Adrenal gland (tissue), 12 donors: ENCODE results near the gene AMMECR1. TPM values are rescaled to one million over a fixed set of nuclear protein-coding genes. Genes with fewer than 3 reads are reported as not detected.

Experiments used
- DNase-seq, 7 donors: peaks; one replicate each; pipeline ENCODE4 v3.0.0-alpha.2; 2019 to 2020
- H3K27ac ChIP-seq, 5 donors: fragments of 200-600 bp; sonication (generic) in 4 of 5; 1 replicate in 3 of 5; 2 replicates in 2 of 5; pipeline versions ENCODE4 v1.5.1 to v1.8.0; 2016 to 2020; ENCODE audit warnings: mild to moderate bottlenecking in 1 of 5
- H3K27me3 ChIP-seq: fragments of 200-600 bp; 2 replicates; pipeline ENCODE4 v1.8.0; 2021
- H3K36me3 ChIP-seq, 2 donors: fragments of 200-600 bp; replicated peaks in 1 of 2; 1 replicate in 1 of 2; 2 replicates in 1 of 2; pipeline versions ENCODE4 v1.5.1 to v1.8.0; 2018 to 2022
- H3K4me1 ChIP-seq, 2 donors: fragments of 200-600 bp; replicated peaks in 1 of 2; 1 replicate in 1 of 2; 2 replicates in 1 of 2; pipeline versions ENCODE4 v1.5.1 to v1.8.0; 2018 to 2021
- H3K4me3 ChIP-seq, 4 donors: fragments of 200-600 bp; sonication (generic) in 3 of 4; one replicate each; pipeline ENCODE4 v1.5.1; 2016 to 2018
- H3K9me3 ChIP-seq, 3 donors: fragments of 200-600 bp; sonication (generic) in 1 of 3; replicated peaks in 1 of 3; 1 replicate in 2 of 3; 2 replicates in 1 of 3; pipeline versions ENCODE4 v1.5.1 to v1.8.0; 2016 to 2021
- CTCF ChIP-seq, 6 experiments: fragments of 450-650 bp in 4 of 6; fragments of 200-600 bp in 2 of 6; sonication (generic) in 1 of 6; IDR thresholded peaks; 1 replicate in 5 of 6; 2 replicates in 1 of 6; pipeline versions ENCODE4 v1.5.1 to v1.8.0; 2016 to 2021; ENCODE audit warnings: antibody characterized with exemption in 6 of 6, mild to moderate bottlenecking in 2 of 6, moderate library complexity in 1 of 6
- POLR2A ChIP-seq, 2 donors: fragments of 450-650 bp; IDR thresholded peaks; one replicate each; pipeline ENCODE4 v1.6.1; 2017; ENCODE audit warnings: antibody characterized with exemption in 2 of 2, mild to moderate bottlenecking in 2 of 2, moderate library complexity in 1 of 2
- WGBS, 4 donors: extraction: QIAGEN DNeasy Blood & Tissue Kit in 2 of 4; methylation state at CpG; one replicate each; pipeline versions ENCODE4 v1.1.5 to v1.1.7; 2013 to 2017; 5-methylcytosine and 5-hydroxymethylcytosine counted together
- intact Hi-C, 2 donors: fragments of 100-400 bp; cut with DNase I; formaldehyde crosslinking; loops; one replicate each; pipeline versions ENCODE4 v1.14.1 to v1.15.0; 2022 to 2023
- polyA plus RNA-seq, 3 donors: library from polyadenylated mRNA; stranded (reverse); fragments of 200-250 nt in 2 of 3; fragments of 350-450 nt in 1 of 3; fragmentation: Illumina TruSeq in 1 of 3; extraction: RNeasy Lipid Tissue Mini Kit (QIAGEN cat#74804) in 1 of 3; gene quantifications; one replicate each; pipeline ENCODE4 v1.2.3, GENCODE V29; 2013 to 2014
- total RNA-seq, 9 donors: library from RNA; depleted of rRNA in 4 of 9; stranded (reverse); fragments of >200 nt in 4 of 9; fragments of 120-200 nt in 1 of 9; fragmentation: NEBNext Ultra II Directional in 1 of 9; extraction: Animal tissue kit (Norgen Biotek cat#: 25700) in 1 of 9; gene quantifications; one replicate each; pipeline versions ENCODE4 v1.1.0 to v1.2.4, GENCODE V29; 2013 to 2023
- donor health status: healthy with polysubstance abuse.
- donor health status: Bipolar disorder and iron deficiency.
- donor health status: DM: yes; HTN: yes; CAD: no.
- donor health status: DM: no; HTN: no; CAD: no.
- donor health status: DM: no; HTN: no; CAD: no.
- donor health status: DM: yes; HTN: yes; CAD: no.

AMMECR1 gene
- total and polyA plus RNA-seq, 12 donors, result 2.6 to 20.1 (median 7.8) TPM

- Histone ChIP-seq H3K27ac (no peak overlapping the region), H3K4me1 (peaks cover 3 to 4% of the 10 kb centered on the region in 2 donors), H3K4me3 (no peak overlapping the region), H3K9me3 (no peaks in the 10 kb centered on the region), H3K36me3 (no peaks in the 10 kb centered on the region), H3K27me3 (no peaks in the 10 kb centered on the region)
- WGBS, 4 donors, result 75 to 94% (median 79%) methylated on average over 3 to 5 of the region's 5 CpGs
- TF ChIP-seq POLR2A (IDR thresholded peaks at IDR 0.05) (no peak), CTCF (IDR thresholded peaks at IDR 0.05) (no peak)
- no peak for DNase-seq
- intact Hi-C loops, result no loop called here
Observed at GRCh38 chrX:110178179-110178865, 139.6 kb downstream of the AMMECR1 start.

GRCh38 chrX:110175696-110176095 lies 142.2 kb downstream of the AMMECR1 start:
- 62 to 98% (median 88%) methylated on average over 3 of the region's 3 CpGs; no CpG with 5 or more reads in 1 of the 4 donors for WGBS, 4 donors
- no peaks in the 10 kb centered on the region for H3K27me3 ChIP-seq
- H3K36me3 ChIP-seq, result no peaks in the 10 kb centered on the region
- TF ChIP-seq CTCF (IDR thresholded peaks at IDR 0.05) (no peak), POLR2A (IDR thresholded peaks at IDR 0.05) (no peak)
- H3K27ac ChIP-seq, result no peak overlapping the region
- intact Hi-C loops, result no loop called here
- no peaks in the 10 kb centered on the region for H3K9me3 ChIP-seq
- DNase-seq, result no peak
- H3K4me3 ChIP-seq, result no peak overlapping the region
- H3K4me1 ChIP-seq, result peaks cover 0 to 3% of the 10 kb centered on the region in 2 donors

GRCh38 chrX:110175146-110175545 lies 142.7 kb downstream of the AMMECR1 start:
- intact Hi-C loops, result no loop called here
- Histone ChIP-seq H3K9me3 (no peaks in the 10 kb centered on the region), H3K4me3 (no peak overlapping the region), H3K4me1 (peaks cover 0 to under 1% of the 10 kb centered on the region in 2 donors), H3K27ac (no peak overlapping the region), H3K36me3 (no peaks in the 10 kb centered on the region), H3K27me3 (no peaks in the 10 kb centered on the region)
- 60 to 100% (median 76%) methylated on average over 2 to 4 of the region's 4 CpGs for WGBS, 4 donors
- no peak for DNase-seq
- TF ChIP-seq POLR2A (IDR thresholded peaks at IDR 0.05), result no peak
- TF ChIP-seq CTCF (IDR thresholded peaks at IDR 0.05), result no peak

GRCh38 chrX:110173192-110174175 lies 144.4 kb downstream of the AMMECR1 start:
- TF ChIP-seq POLR2A (IDR thresholded peaks at IDR 0.05), result no peak
- TF ChIP-seq CTCF (IDR thresholded peaks at IDR 0.05), result no peak
- DNase-seq, result no peak
- H3K4me1 ChIP-seq, result no peaks in the 10 kb centered on the region
- no peak overlapping the region for H3K4me3 ChIP-seq
- no peaks in the 10 kb centered on the region for H3K27me3 ChIP-seq
- no peaks in the 10 kb centered on the region for H3K9me3 ChIP-seq
- intact Hi-C loops, result no loop called here
- 76 to 97% (median 87%) methylated on average over 5 to 19 of the region's 19 CpGs for WGBS, 4 donors
- H3K36me3 ChIP-seq, result no peaks in the 10 kb centered on the region
- H3K27ac ChIP-seq, result no peak overlapping the region
